GM21717 (cell line): ENCODE results near the gene CASKIN2.
"Not testable (repeated sequence)": the region's sequence is repeated elsewhere in the genome, so short reads cannot be mapped to it uniquely, and the experiment has no call there.

ENCODE experiments used
- ATAC-seq: cut with Tn5 transposase; IDR thresholded peaks from one replicate; pipeline ENCODE4 v1.9.1; 2021; ENCODE audit warnings: mild to moderate bottlenecking, moderate library complexity; ENCODE audit not compliant: unreplicated experiment

The CASKIN2 gene

DNA sequence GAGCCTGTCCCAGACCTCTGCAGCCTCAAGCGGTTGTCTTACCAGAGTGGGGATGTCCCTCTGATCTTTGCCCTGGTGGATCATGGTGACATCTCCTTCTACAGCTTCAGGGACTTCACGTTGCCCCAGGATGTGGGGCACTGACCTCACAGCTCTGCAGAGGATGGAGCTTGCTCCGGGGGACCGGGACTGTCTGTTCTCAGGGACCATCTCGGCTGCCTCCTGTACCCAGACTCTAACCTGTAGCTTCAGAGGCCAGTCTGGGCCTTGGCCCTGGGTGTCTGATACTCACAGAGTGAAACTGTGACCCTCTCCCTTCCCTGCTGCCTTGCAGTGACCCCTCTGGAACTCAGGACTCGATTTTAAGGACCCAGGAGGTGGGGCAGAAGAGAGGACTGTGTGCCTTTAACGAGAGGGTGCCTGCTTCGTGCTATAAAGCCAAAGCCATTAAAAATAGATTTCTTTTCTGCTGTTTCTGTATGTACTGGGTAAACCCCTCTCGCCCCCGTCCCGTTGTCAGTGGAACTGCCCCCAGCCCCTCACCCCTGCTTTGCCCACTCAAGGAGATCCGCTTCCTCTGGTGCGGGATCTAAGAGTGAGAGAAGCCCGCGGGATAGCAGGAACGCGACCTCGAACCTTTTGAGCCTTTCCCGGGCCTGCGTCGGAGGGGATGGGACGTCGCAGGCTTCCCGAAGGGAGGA is 9.1 kb upstream of the CASKIN2 start:
- ATAC-seq: no peak

DNA sequence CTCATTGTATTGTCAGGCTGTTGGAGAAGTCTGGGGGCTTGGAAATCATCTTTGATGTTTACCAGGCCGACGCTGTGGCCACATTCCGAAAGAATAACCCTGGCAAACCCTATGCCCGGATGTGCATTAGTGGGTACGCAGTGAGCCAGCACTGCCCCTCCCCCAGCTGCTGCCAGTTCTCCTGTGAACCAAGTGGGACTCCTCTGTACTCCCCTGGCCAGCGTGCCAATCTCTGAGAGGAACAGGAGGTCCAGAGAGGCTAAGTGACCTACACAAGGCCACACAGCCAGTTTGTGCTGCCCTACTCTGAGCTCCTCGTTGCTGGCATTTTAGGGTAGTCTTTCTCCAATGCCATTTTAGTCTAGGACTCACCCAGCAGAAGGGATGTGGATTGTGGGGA is 8.3 kb upstream of the CASKIN2 start:
- no peak for ATAC-seq

GRCh38 chr17:75521951-75522727 is 6.8 kb upstream of the CASKIN2 start:
- no peak for ATAC-seq

DNA sequence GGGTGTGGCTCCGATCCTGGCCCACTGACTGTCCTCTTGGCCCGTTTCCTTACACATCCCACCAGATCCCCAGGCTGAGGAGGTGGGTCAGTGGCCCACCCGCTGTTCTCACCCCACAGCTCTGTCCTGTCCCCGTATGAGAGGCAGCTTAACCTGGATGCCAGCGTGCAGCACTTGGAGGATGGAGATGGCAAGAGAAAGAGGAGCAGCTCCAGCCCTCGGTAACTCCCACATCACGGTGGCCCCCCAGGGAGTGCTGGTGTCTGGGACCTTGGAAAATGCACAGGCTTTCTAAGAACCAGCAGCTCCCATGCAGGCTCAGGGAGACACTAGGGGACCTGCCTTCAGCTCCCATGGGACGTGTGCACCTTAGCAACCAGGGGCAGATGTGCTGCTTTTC is 6.0 kb upstream of the CASKIN2 start:
- no peak for ATAC-seq

DNA sequence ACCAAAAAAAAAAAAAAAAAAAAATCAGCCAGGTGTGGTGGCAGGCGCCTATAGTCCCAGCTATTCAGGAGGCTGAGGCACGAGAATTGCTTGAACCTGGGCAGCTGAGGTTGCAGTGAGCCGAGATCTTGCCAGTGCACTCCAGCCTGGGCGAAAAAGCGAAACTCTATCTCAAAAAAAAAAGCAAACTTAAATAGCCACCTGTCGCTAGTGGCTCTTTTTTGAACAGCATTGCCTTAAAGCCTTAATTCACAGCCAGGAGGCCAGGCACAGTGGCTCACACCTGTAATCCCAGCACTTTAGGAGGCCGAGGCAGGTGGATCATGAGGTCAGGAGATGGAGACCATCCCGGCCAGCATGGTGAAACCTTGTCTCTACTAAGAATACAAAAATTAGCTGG is 5.1 kb upstream of the CASKIN2 start:
- not testable (repeated sequence) for ATAC-seq

GRCh38 chr17:75518983-75519537 is 3.7 kb upstream of the CASKIN2 start:
- no peak for ATAC-seq

GRCh38 chr17:75518201-75518600 is 2.9 kb upstream of the CASKIN2 start:
- no peak for ATAC-seq

GRCh38 chr17:75517297-75517865 is 2.0 kb upstream of the CASKIN2 start:
- no peak for ATAC-seq

DNA sequence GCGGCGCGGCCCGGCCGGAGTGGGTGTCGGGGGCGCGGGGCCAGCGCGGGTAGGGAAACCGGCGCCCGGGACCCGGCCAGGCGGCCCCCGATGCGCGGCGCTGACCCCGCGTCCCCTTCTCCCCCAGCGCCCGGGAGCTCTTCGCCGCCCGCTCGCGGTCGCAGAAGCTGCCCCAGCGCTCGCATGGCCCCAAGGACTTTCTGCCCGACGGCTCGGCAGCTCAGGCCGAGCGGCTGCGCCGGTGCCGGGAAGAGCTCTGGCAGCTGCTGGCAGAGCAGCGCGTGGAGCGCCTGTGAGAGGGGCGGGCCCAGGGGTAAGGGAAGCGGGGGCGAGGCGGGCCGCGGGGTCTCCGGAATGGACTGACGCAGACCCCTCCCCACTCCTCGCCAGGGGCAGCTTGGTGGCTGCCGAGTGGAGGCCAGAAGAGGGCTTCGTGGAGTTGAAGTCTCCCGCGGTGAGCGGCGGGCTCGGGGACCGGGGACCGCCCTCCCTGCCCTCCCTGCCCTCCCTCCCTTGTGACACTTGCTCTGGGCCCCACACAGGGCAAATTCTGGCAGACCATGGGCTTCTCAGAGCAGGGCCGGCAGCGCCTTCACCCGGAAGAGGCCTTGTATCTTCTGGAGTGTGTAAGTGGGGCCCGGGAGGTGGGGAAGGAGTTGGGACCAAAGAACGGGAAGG is 1.4 kb upstream of the CASKIN2 start:
- ATAC-seq: peak; percentile 9

GRCh38 chr17:75516255-75516618 is 900 bp upstream of the CASKIN2 start, which contains the start of gene TSEN54:
Gene TSEN54, plus strand, starts transcription at chr17:75516528. Its CDS starts 33 bp downstream, at chr17:75516561.
- peak; percentile 63 for ATAC-seq

- ATAC-seq: peak; percentile 11
These were observed 330 bp downstream of the CASKIN2 start for GRCh38 chr17:75514919-75515495.

DNA sequence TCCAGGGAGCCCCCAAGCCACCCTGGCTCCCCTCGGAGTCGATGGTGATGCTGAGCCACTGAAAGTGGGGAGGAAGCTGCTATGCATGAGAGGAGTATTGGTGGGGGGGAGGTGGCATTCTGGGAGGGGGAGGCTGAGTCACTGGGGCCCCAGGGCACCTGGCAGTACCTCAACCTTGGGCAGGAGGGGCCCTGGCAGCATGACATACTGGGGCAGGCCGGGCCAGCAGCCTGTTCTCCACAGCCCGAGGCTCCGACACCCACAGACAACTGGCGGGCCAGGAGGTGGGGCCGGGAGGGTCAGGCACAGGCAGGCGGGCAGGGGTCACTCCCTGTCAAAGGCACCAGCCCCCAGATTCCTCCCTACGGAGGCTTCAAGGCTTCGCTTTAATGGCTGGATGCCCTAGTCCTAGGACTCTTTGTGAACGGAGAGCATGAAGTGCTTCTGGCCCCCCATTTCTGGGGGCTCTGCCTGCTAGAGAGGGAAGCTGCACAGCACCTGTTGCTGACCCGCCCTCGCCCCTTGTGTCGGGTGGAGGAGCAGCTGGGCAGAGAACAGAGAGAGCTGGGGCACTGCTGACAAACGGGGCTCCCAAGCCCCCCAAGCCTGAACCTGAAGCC is 928 bp downstream of the CASKIN2 start:
- ATAC-seq: no peak

- ATAC-seq: no peak
These were observed 1.7 kb downstream of the CASKIN2 start for GRCh38 chr17:75513641-75514000.

- no peak for ATAC-seq
These were observed 2.3 kb downstream of the CASKIN2 start for GRCh38 chr17:75512926-75513640.

GRCh38 chr17:75511610-75512575 is 3.4 kb downstream of the CASKIN2 start:
- no peak for ATAC-seq

- ATAC-seq: no peak
These were observed 4.1 kb downstream of the CASKIN2 start for GRCh38 chr17:75511270-75511609.

DNA sequence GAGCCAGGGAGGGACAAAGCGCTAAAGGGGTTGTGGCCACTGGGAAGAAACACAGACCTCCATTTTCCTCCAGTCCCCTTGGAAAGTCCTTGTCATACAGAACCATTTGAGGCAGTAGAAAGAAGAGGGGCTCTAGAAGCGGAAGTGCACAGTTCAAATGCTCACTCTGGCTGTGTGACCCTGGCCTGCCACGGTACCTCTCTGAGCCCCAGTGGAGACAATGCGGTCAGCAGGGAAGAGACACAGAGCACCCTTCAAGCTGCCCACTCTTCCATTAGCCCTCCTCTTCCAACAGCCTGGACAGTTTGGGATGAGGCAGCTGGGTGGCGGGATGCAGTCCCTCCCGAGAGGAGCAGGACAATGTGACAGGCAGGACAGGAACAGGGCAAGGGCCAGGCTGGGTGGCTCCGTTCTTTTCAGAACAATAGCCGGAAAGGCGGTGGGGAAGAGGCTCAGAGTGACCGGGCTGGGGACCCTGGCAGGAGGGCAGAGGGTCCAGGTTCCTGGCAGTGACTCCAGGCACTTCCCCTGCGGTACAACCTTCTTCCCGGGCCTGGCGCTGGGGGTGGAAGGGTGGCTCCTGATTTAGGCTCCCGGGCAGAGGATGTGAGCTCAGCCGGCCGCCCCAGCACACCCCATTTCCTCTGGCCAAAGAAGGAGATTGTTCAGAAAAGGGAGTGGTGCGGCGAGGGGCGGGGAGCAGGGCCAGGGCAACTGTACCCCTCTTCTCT is 5.6 kb downstream of the CASKIN2 start:
- ATAC-seq: no peak

DNA sequence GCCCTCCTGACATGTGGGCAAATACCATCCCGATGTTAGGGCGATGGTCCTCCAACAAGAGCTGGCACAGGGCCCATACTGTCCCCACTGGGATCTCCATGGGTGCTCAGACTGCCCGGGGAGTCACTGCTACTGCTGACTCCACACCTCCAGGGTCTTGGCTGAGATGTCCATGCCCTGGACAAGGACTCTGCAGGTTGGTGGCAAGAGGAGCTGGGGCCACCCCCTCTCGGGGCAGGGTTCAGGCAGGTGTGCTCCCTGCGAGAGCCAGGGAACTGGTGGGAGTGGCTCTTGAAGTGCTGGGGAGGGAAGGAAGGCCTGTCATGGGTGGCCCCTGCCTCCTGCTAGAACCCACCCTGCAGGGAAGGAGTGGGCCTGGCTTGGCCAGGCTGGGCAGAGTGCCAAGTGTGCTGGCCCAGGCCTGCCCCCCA is 6.4 kb downstream of the CASKIN2 start:
- no peak for ATAC-seq
